ENCODE data around the gene RBM43.

The RBM43 gene

GRCh38 chr2:151289972-151290866, 28.6 kb upstream of the RBM43 start:
- no CpG with 5 or more reads among the region's 9 CpGs for WGBS (ENCODE audit: extremely low coverage, insufficient coverage, insufficient read length)
- Histone ChIP-seq H4K8ac (ENCODE audit: low read depth, low read length) (no peak overlapping the region), H4K12ac (ENCODE audit: low read depth, low read length) (no peak overlapping the region), H3K9ac (ENCODE audit: low read length) (no peak overlapping the region), H3K18ac (ENCODE audit: low read length) (no peak overlapping the region), H2BK12ac (ENCODE audit: low read length) (no peak overlapping the region), H4K91ac (ENCODE audit: low read depth, low read length) (no peak overlapping the region), H2AFZ (ENCODE audit: insufficient read depth, low read length, poor library complexity) (no peak overlapping the region), H3K4ac (ENCODE audit: low read depth, low read length) (no peak overlapping the region), H3K36me3 (ENCODE audit: control insufficient read depth in 1 of 2, insufficient read depth in 2 of 2, low read length in 2 of 2) (no peaks in the 10 kb centered on the region), H3K79me2 (ENCODE audit: control insufficient read depth, insufficient read depth, low read length, poor library complexity) (peaks cover 4% of the 10 kb centered on the region), H3K27me3 (ENCODE audit: insufficient read depth, low read length) (no peaks in the 10 kb centered on the region), H3K9me3 (ENCODE audit: insufficient read depth, low read depth, low read length) (no peaks in the 10 kb centered on the region), H3K27ac (ENCODE audit: low read depth, low read length) (peak overlapping the region; percentile 48), H2BK5ac (ENCODE audit: low read depth, low read length, poor library complexity) (no peak overlapping the region), H2BK120ac (ENCODE audit: insufficient read depth, low read length, poor library complexity) (no peak overlapping the region), H3K14ac (ENCODE audit: low read length) (no peak overlapping the region), H3K4me3 (ENCODE audit: low read depth, low read length) (no peak overlapping the region), H3K4me2 (ENCODE audit: low read length) (peak overlapping the region; percentile 65), H3K4me1 (ENCODE audit: control insufficient read depth in 1 of 2, insufficient read depth in 2 of 2, low read length in 2 of 2) (no peaks in the 10 kb centered on the region), H3K23ac (ENCODE audit: low read length) (no peak overlapping the region), H3K79me1 (ENCODE audit: low read length) (peaks cover 5% of the 10 kb centered on the region), H2AK5ac (ENCODE audit: low read length) (no peak overlapping the region)
- DNase-seq = peak; percentile 93 to 99

DNA sequence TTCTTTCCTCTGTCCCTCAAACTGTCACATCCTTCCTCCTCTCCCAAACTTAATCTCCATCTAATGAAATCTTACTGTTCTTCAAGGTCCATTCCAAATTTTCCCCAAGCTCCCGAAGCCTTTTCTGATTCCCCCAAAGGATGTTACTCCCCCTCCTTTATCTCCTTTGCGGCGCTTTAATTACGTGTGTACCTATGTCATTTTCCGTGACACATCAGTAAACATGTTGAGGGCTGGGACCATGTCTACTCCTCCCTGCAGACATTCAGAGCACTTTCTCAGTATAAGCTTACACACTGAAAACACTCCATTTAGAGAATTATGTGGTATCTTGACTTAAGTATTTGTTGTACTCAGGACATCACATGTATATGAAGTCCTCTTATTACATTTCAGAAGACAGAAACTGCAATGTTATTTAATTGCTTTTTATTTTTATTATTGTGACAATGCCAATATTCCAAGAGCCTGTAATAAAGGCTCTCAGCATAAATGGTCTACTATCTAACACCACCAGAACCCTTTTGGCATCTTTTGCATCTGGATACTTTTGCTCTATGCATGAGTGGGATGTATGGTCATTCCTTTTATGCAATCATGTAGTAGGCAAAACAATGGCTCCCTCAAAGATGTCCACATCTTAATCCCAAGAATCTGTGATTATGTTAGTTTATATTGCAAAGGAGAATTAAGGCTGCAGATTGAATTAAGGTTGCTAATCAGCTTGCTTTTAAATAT, 26.0 kb upstream of the RBM43 start:
- Histone ChIP-seq H3K23ac (ENCODE audit: low read length) (no peak overlapping the region), H3K27me3 (ENCODE audit: insufficient read depth, low read length) (no peaks in the 10 kb centered on the region), H2BK5ac (ENCODE audit: low read depth, low read length, poor library complexity) (no peak overlapping the region), H2AFZ (ENCODE audit: insufficient read depth, low read length, poor library complexity) (no peak overlapping the region), H2BK120ac (ENCODE audit: insufficient read depth, low read length, poor library complexity) (no peak overlapping the region), H2BK12ac (ENCODE audit: low read length) (no peak overlapping the region), H4K8ac (ENCODE audit: low read depth, low read length) (no peak overlapping the region), H4K12ac (ENCODE audit: low read depth, low read length) (no peak overlapping the region), H3K27ac (ENCODE audit: low read depth, low read length) (no peak overlapping the region), H3K4me3 (ENCODE audit: low read depth, low read length) (no peak overlapping the region), H3K9me3 (ENCODE audit: insufficient read depth, low read depth, low read length) (no peaks in the 10 kb centered on the region), H3K79me2 (ENCODE audit: control insufficient read depth, insufficient read depth, low read length, poor library complexity) (peaks cover 4% of the 10 kb centered on the region), H3K4ac (ENCODE audit: low read depth, low read length) (no peak overlapping the region), H3K4me2 (ENCODE audit: low read length) (no peak overlapping the region), H2AK5ac (ENCODE audit: low read length) (no peak overlapping the region), H3K79me1 (ENCODE audit: low read length) (peaks cover 5% of the 10 kb centered on the region), H3K4me1 (ENCODE audit: control insufficient read depth in 1 of 2, insufficient read depth in 2 of 2, low read length in 2 of 2) (no peaks in the 10 kb centered on the region), H3K9ac (ENCODE audit: low read length) (no peak overlapping the region), H4K91ac (ENCODE audit: low read depth, low read length) (no peak overlapping the region), H3K18ac (ENCODE audit: low read length) (no peak overlapping the region), H3K14ac (ENCODE audit: low read length) (no peak overlapping the region), H3K36me3 (ENCODE audit: control insufficient read depth in 1 of 2, insufficient read depth in 2 of 2, low read length in 2 of 2) (no peaks in the 10 kb centered on the region)
- DNase-seq = no peak
- no CpG with 5 or more reads among the region's 5 CpGs for WGBS (ENCODE audit: extremely low coverage, insufficient coverage, insufficient read length)

- no peak overlapping the region for H3K18ac ChIP-seq (ENCODE audit: low read length)
- no peak overlapping the region for H3K4me2 ChIP-seq (ENCODE audit: low read length)
- no peak overlapping the region for H3K23ac ChIP-seq (ENCODE audit: low read length)
- no peaks in the 10 kb centered on the region for H3K79me2 ChIP-seq (ENCODE audit: control insufficient read depth, insufficient read depth, low read length, poor library complexity)
- H2AK5ac ChIP-seq (ENCODE audit: low read length) = no peak overlapping the region
- H3K14ac ChIP-seq (ENCODE audit: low read length) = no peak overlapping the region
- no peak overlapping the region for H3K4ac ChIP-seq (ENCODE audit: low read depth, low read length)
- H3K9ac ChIP-seq (ENCODE audit: low read length) = no peak overlapping the region
- H4K91ac ChIP-seq (ENCODE audit: low read depth, low read length) = no peak overlapping the region
- H2BK12ac ChIP-seq (ENCODE audit: low read length) = no peak overlapping the region
- no peak overlapping the region for H4K12ac ChIP-seq (ENCODE audit: low read depth, low read length)
- no peak overlapping the region for H4K8ac ChIP-seq (ENCODE audit: low read depth, low read length)
- no peak for DNase-seq
- H3K27me3 ChIP-seq (ENCODE audit: insufficient read depth, low read length) = no peaks in the 10 kb centered on the region
- H3K36me3 ChIP-seq (ENCODE audit: control insufficient read depth in 1 of 2, insufficient read depth in 2 of 2, low read length in 2 of 2) = no peaks in the 10 kb centered on the region
- no peaks in the 10 kb centered on the region for H3K79me1 ChIP-seq (ENCODE audit: low read length)
- no peaks in the 10 kb centered on the region for H3K9me3 ChIP-seq (ENCODE audit: insufficient read depth, low read depth, low read length)
- H3K4me3 ChIP-seq (ENCODE audit: low read depth, low read length) = no peak overlapping the region
- H2BK120ac ChIP-seq (ENCODE audit: insufficient read depth, low read length, poor library complexity) = no peak overlapping the region
- H3K4me1 ChIP-seq (ENCODE audit: control insufficient read depth in 1 of 2, insufficient read depth in 2 of 2, low read length in 2 of 2) = no peaks in the 10 kb centered on the region
- WGBS (ENCODE audit: extremely low coverage, insufficient coverage, insufficient read length) = no CpG with 5 or more reads among the region's 4 CpGs
- no peak overlapping the region for H2BK5ac ChIP-seq (ENCODE audit: low read depth, low read length, poor library complexity)
- no peak overlapping the region for H3K27ac ChIP-seq (ENCODE audit: low read depth, low read length)
- H2AFZ ChIP-seq (ENCODE audit: insufficient read depth, low read length, poor library complexity) = no peak overlapping the region
Observed at GRCh38 chr2:151282401-151282800, 20.7 kb upstream of the RBM43 start.

DNA sequence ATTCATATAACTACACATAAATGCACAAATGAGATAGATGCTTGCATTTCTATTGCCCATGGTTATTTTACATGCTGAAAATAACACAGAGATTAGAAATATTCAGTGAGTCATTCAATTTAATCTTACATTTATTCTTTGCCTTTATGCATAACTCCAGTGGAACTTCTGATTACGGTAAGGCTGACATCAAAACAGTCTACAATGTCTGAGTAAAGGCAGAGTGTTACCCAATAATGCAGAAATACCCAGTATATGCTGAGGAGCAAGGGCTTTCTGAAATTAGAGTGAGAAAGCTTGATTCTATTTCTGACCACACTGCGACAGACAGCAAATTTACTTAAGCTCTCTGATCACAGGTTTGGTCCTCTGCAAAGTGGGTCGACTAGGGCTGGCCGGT, 18.6 kb upstream of the RBM43 start:
- Histone ChIP-seq H3K4me2 (ENCODE audit: low read length) (no peak overlapping the region), H4K12ac (ENCODE audit: low read depth, low read length) (no peak overlapping the region), H3K23ac (ENCODE audit: low read length) (no peak overlapping the region), H2AFZ (ENCODE audit: insufficient read depth, low read length, poor library complexity) (no peak overlapping the region), H3K27ac (ENCODE audit: low read depth, low read length) (no peak overlapping the region), H3K18ac (ENCODE audit: low read length) (no peak overlapping the region), H4K8ac (ENCODE audit: low read depth, low read length) (no peak overlapping the region), H3K36me3 (ENCODE audit: control insufficient read depth in 1 of 2, insufficient read depth in 2 of 2, low read length in 2 of 2) (no peaks in the 10 kb centered on the region), H2AK5ac (ENCODE audit: low read length) (no peak overlapping the region), H3K27me3 (ENCODE audit: insufficient read depth, low read length) (no peaks in the 10 kb centered on the region), H3K4me3 (ENCODE audit: low read depth, low read length) (no peak overlapping the region), H4K91ac (ENCODE audit: low read depth, low read length) (no peak overlapping the region), H2BK5ac (ENCODE audit: low read depth, low read length, poor library complexity) (no peak overlapping the region), H3K9me3 (ENCODE audit: insufficient read depth, low read depth, low read length) (no peaks in the 10 kb centered on the region), H3K9ac (ENCODE audit: low read length) (no peak overlapping the region), H3K4me1 (ENCODE audit: control insufficient read depth in 1 of 2, insufficient read depth in 2 of 2, low read length in 2 of 2) (no peaks in the 10 kb centered on the region), H3K79me1 (ENCODE audit: low read length) (no peaks in the 10 kb centered on the region), H2BK12ac (ENCODE audit: low read length) (no peak overlapping the region), H2BK120ac (ENCODE audit: insufficient read depth, low read length, poor library complexity) (no peak overlapping the region), H3K4ac (ENCODE audit: low read depth, low read length) (no peak overlapping the region), H3K14ac (ENCODE audit: low read length) (no peak overlapping the region), H3K79me2 (ENCODE audit: control insufficient read depth, insufficient read depth, low read length, poor library complexity) (no peaks in the 10 kb centered on the region)
- WGBS (ENCODE audit: extremely low coverage, insufficient coverage, insufficient read length) = no CpG with 5 or more reads among the region's 4 CpGs
- no peak for DNase-seq

All from trophoblast cell (in vitro differentiated cells and primary cell).